SJSA1 (cell line): ENCODE data around the gene TGFBRAP1. TPM values are rescaled to one million over a fixed set of nuclear protein-coding genes. Genes with fewer than 3 reads are reported as not detected.
A peak's percentile ranks its signal among the peaks of the same experiment; 100 is the strongest.

ENCODE experiments used
- DNase-seq, 2 experiments: peaks; one replicate each; pipeline ENCODE4 v3.0.0-alpha.2; 2015 to 2020; ENCODE audit warnings: low spot score in 2 of 2, low read depth in 1 of 2
- H3K27ac ChIP-seq: fragments of 250-450 bp; sonication (Bioruptor Pico); 2 replicates; pipeline ENCODE4 v1.5.1; 2020; ENCODE audit warnings: mild to moderate bottlenecking, moderate library complexity
- H3K27me3 ChIP-seq: fragments of 250-450 bp; sonication (Bioruptor Pico); replicated peaks from 2 replicates; pipeline ENCODE4 v1.5.1; 2020; ENCODE audit warnings: mild to moderate bottlenecking, moderate library complexity
- H3K36me3 ChIP-seq: fragments of 250-450 bp; sonication (Bioruptor Pico); 2 replicates; pipeline ENCODE4 v1.5.1; 2020; ENCODE audit warnings: mild to moderate bottlenecking
- H3K4me1 ChIP-seq: fragments of 250-450 bp; sonication (Bioruptor Pico); replicated peaks from 2 replicates; pipeline ENCODE4 v1.6.1; 2021; ENCODE audit warnings: mild to moderate bottlenecking
- H3K4me3 ChIP-seq: fragments of 250-450 bp; sonication (Bioruptor Pico); 2 replicates; pipeline ENCODE4 v1.5.1; 2020; ENCODE audit warnings: mild to moderate bottlenecking
- H3K9me3 ChIP-seq: fragments of 250-450 bp; sonication (Bioruptor Pico); replicated peaks from 2 replicates; pipeline ENCODE4 v1.5.1; 2020; ENCODE audit warnings: mild to moderate bottlenecking
- total RNA-seq: library from RNA; depleted of rRNA; stranded (reverse); fragments of >200 nt; shearing (Covaris generic); gene quantifications from 2 replicates; pipeline ENCODE4 v1.2.3, GENCODE V29; 2014

The TGFBRAP1 gene
- total RNA-seq, 1 experiment from 2014 or later = 25.8 TPM

DNA sequence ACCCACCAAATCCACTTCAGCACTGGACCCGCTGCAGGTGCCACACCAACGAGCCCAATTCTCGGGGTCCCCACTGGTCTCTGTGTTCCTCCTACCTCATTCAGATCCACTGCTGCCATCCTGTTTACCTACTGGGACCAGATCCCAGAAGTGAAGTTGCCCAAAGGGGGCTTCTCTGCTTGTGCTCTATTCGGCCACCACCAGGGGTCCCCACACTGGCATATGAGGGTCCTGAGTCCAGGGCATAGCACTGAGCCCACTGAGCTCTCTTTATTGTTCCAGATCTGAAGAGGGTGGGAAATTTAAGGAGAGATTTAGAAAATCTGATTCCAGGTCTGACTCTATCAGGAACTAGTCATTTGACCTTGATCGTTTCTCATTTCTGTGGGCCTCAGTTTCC is 85.6 kb downstream of the TGFBRAP1 start:
- Histone ChIP-seq H3K4me3 (no peak overlapping the region), H3K27me3 (no peaks in the 10 kb centered on the region), H3K36me3 (no peaks in the 10 kb centered on the region), H3K4me1 (peaks cover 20% of the 10 kb centered on the region), H3K27ac (no peak overlapping the region), H3K9me3 (no peaks in the 10 kb centered on the region)
- no peak for DNase-seq

DNA sequence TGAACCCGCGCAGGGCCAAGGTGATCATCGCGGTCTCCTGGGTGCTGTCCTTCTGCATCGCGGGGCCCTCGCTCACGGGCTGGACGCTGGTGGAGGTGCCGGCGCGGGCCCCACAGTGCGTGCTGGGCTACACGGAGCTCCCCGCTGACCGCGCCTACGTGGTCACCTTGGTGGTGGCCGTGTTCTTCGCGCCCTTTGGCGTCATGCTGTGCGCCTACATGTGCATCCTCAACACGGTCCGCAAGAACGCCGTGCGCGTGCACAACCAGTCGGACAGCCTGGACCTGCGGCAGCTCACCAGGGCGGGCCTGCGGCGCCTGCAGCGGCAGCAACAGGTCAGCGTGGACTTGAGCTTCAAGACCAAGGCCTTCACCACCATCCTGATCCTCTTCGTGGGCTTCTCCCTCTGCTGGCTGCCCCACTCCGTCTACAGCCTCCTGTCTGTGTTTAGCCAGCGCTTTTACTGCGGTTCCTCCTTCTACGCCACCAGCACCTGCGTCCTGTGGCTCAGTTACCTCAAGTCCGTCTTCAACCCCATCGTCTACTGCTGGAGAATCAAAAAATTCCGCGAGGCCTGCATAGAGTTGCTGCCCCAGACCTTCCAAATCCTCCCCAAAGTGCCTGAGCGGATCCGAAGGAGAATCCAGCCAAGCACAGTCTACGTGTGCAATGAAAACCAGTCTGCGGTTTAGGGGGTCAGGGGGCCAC is 87.1 kb downstream of the TGFBRAP1 start:
- H3K27ac ChIP-seq = no peak overlapping the region
- no peak for DNase-seq
- no peaks in the 10 kb centered on the region for H3K36me3 ChIP-seq
- peaks cover 30% of the 10 kb centered on the region for H3K4me1 ChIP-seq
- H3K9me3 ChIP-seq = no peaks in the 10 kb centered on the region
- H3K4me3 ChIP-seq = no peak overlapping the region
- H3K27me3 ChIP-seq = no peaks in the 10 kb centered on the region

DNA sequence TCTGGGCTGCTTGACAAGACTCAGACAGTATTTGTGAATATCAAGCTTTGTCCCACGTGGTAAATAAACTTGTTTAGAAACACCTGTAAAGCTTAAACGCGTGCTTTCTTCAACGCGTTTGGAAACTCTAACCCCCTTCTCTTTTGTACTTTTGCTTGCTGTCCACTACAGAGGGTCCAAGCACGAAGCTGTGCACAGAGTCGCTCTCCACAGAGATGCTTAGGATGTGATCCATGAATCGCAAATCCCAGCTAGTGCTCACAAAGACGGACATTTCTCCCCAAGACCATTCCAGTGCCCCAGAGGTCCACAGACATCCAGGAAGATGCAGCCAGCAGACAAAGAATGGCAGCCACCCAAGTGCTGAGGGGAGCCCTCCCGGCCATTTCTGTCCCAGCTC is 88.1 kb downstream of the TGFBRAP1 start, which contains the start of gene GPR45:
Gene GPR45, plus strand, starts transcription at position 301 of the 400 bp plus-strand sequence. CDS start 116 bp downstream, outside the sequence.
- DNase-seq = no peak
- H3K27me3 ChIP-seq = no peaks in the 10 kb centered on the region
- H3K27ac ChIP-seq = peak within 1 kb of the TSS; percentile 92
- no peaks in the 10 kb centered on the region for H3K36me3 ChIP-seq
- H3K4me3 ChIP-seq = no peak within 1 kb of the TSS
- H3K9me3 ChIP-seq = no peaks in the 10 kb centered on the region
- H3K4me1 ChIP-seq = peaks cover 30% of the 10 kb centered on the region

DNA sequence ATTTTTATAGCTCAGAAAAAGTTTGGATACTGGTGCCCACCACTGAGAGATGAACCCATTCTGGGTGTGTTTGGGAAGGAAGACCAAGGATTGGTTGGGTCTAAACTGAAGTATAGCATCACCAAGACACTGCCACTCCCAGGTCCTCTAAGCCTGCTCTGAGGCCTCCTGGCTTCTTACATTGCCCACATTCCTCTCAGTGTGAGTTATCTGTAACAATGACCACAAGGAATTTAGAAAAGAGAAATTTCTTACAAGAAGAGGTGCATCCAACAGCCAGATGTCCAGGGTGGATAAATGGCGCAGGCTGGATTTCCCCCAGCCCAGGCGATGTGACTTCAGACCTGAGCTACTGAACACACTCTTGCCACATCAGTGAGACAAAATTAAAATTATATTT is 89.6 kb downstream of the TGFBRAP1 start:
- no peak overlapping the region for H3K4me3 ChIP-seq
- H3K36me3 ChIP-seq = no peaks in the 10 kb centered on the region
- H3K9me3 ChIP-seq = no peaks in the 10 kb centered on the region
- peak; percentile 88 to 90 for DNase-seq
- H3K4me1 ChIP-seq = peaks cover 30% of the 10 kb centered on the region
- H3K27me3 ChIP-seq = no peaks in the 10 kb centered on the region
- peak overlapping the region; percentile 92 for H3K27ac ChIP-seq

DNA sequence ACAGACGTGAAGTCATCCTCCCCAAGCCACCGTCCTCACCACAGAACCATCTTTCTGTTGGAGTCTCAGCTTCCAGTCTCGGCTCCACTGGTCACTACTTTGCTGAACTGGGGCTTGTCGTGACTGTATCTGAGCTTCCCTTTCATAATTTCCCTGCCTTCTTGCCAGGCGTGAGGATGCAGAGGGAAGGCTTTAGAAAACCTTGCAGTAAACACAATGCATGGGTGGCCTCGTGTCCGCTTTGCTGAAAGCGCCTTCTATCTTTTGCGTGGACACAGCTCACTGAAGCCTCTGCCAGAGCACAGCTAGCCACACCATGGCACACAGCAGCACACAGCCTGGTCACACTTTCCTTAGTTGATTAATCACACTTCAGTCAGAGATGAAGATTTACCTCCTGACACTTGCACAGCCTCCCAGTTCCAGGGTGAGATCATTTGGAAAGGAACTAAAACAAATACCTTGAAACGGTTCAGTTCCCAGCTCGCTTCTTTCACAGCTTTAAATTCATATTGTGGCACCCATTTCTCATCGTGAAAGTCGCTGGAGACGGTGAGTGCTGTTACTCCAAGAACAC is 90.8 kb downstream of the TGFBRAP1 start:
- peak overlapping the region; percentile 92 for H3K27ac ChIP-seq
- peak; percentile 76 to 86 for DNase-seq
- H3K4me3 ChIP-seq = peak overlapping the region; percentile 5; the same call in 1 of the 2 replicates
- peaks cover 30% of the 10 kb centered on the region for H3K4me1 ChIP-seq
- no peaks in the 10 kb centered on the region for H3K27me3 ChIP-seq
- no peaks in the 10 kb centered on the region for H3K36me3 ChIP-seq
- no peaks in the 10 kb centered on the region for H3K9me3 ChIP-seq

DNA sequence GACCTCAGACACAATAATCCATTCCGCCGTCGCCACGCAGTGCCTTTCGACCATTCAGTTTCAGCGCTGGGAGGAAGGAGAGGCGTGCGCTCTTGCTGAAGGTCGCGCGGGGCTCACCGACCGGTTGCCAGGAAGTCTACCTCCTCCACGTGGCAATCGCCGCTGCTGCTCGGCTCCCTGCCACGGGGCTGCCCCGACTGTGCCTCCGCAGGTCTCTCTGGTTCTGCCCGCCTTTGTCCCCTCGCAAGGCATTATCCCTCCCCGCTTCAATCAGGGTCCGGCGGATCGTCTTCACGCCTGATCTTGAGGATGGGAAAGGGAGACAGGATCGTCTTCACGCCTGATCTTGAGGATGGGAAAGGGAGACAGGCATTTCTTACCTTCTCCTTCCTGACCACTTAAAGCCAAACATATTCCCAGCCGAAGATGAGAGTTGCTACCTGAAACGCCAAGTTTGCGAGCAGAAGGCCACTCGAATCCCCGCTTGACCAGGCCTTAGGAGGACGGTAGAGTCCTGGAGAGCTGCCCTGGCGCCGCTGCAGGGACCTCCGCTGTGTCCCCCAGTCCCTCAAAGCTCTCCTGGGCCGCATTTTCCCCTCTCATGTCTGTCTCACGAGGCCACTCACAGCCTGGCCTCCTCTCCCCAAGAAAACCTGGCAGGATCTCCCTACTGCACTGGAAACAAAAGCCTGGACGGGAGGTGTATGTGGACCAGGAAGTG is 92.3 kb downstream of the TGFBRAP1 start:
- H3K4me1 ChIP-seq = peaks cover 30% of the 10 kb centered on the region
- no peak overlapping the region for H3K4me3 ChIP-seq
- DNase-seq = no peak
- H3K27ac ChIP-seq = peak overlapping the region; percentile 21; the same call in 1 of the 2 replicates
- H3K9me3 ChIP-seq = no peaks in the 10 kb centered on the region
- no peaks in the 10 kb centered on the region for H3K27me3 ChIP-seq
- no peaks in the 10 kb centered on the region for H3K36me3 ChIP-seq

DNA sequence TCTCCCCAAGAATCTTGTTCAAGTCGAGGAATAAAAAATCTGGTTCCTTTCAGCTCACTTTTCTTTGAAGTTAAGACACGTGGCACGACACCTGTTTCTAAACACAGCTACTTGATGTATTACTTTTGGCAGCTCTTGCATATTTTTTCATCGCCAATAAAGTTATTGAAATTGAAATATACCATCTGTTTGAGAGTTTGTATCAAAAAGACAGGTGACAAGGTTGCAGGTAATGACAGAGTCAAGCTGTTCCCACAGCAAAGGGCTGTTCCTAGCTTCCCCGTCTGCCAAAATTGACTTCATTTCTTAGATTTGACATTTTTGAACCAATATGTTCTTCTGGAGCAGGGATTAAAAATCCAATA is 93.5 kb downstream of the TGFBRAP1 start:
- H3K27me3 ChIP-seq = no peaks in the 10 kb centered on the region
- no peak overlapping the region for H3K4me3 ChIP-seq
- no peaks in the 10 kb centered on the region for H3K9me3 ChIP-seq
- no peak for DNase-seq
- H3K27ac ChIP-seq = no peak overlapping the region
- peaks cover 30% of the 10 kb centered on the region for H3K4me1 ChIP-seq
- H3K36me3 ChIP-seq = no peaks in the 10 kb centered on the region

DNA sequence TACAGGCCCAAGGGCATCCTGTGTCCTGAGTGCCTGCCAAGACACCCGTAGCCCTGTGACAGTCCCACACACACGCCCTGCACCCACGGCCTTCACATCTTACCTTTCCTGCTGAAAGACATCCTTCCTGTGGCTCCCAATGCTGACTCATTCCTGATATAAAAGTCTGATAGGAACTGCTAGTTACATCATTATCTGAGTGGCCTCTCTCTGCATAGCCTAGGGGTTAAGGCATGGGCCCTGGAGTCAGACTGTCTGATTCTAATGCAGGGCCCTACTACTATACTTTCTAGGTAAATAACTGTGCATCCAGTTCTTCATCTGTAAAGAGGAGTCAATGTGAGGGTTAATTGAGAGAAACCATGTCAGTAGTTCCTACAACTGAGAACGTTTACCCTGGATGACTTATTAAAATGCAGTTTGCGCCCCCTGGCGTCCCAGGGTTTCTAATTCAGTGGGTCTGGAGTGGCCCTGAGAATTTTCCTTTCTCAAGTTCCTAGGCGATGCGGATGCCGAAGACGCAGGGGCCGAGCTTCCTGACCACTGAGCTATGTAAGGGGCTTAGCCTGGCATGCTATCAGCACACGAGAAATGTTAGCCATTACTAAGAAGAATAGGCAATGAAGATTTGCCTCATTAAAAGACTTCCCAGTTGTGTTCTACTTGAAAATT is 94.0 kb downstream of the TGFBRAP1 start:
- Histone ChIP-seq H3K27me3 (no peaks in the 10 kb centered on the region), H3K27ac (no peak overlapping the region), H3K36me3 (no peaks in the 10 kb centered on the region), H3K4me3 (no peak overlapping the region), H3K9me3 (no peaks in the 10 kb centered on the region), H3K4me1 (peaks cover 26% of the 10 kb centered on the region)
- peak; percentile 63 to 80 for DNase-seq

DNA sequence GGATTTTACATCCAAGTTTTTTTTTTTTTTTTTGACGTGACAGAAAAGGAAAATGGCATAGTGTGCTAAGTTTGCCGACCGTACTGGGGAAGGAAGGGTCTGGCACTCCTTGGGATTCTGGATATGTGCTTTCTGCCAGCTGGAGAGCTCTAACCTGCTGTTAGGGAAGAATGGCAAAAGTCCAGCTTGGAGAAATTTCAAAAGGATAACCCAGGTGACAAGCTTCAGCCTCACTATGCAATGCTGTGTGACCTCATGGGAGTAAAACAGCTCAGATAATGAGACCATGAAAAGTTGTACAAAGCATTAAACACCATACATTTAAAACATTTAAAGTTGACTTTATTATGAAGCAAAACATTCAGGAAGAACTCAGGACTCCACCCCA is 98.3 kb downstream of the TGFBRAP1 start:
- Histone ChIP-seq H3K9me3 (0 out of 2 replicates have a peak, but pooled peaks cover 2% of the 10 kb centered on the region), H3K27me3 (peaks cover 8% of the 10 kb centered on the region), H3K36me3 (no peaks in the 10 kb centered on the region), H3K4me1 (no peaks in the 10 kb centered on the region), H3K4me3 (no peak overlapping the region), H3K27ac (no peak overlapping the region)
- DNase-seq = peak in 1 of 2 experiments; percentile 12

DNA sequence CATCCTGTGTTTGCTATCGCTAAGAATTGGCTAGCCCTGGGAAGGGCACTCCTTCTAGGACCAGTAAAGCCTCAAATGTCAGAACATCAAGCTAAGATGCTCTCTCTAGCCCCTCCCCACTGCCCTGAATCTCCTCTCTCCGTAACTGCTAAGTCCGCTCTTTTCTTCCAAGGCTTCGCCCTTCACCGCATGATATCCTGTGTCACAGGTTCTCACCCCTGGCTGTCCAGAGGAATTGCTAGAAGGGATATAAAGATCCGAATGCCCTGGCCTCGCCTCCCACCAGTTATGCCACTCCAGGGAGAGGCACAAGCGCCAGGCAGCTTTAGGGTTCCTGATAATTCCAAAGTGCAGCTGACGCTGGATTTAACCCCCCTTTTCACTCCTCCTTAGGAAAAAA is 105.1 kb downstream of the TGFBRAP1 start:
- no peak overlapping the region for H3K4me3 ChIP-seq
- H3K4me1 ChIP-seq = no peaks in the 10 kb centered on the region
- no peak overlapping the region for H3K27ac ChIP-seq
- DNase-seq = peak in 1 of 2 experiments; percentile 21
- no peaks in the 10 kb centered on the region for H3K36me3 ChIP-seq
- peaks cover 22% of the 10 kb centered on the region for H3K27me3 ChIP-seq
- H3K9me3 ChIP-seq = no peaks in the 10 kb centered on the region

DNA sequence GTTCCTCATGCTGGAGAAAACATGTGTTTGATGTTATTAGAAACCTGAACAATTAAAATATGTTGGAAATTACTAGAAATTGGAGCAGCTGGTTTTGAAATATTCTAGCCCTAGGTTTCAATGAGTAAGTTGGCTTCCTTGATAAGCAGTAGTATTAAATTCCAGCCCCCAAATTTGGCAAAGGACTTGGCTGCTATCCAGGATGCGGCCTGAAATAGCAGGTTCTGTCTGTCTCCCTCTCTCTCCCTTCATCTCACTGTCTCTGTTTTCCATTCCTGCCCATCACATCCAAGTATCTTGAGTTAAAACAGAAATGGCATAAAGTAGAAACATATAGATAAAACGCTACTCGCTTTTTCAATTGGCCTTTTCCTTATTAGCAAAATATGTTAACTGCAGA is 108.9 kb downstream of the TGFBRAP1 start:
- H3K9me3 ChIP-seq = no peaks in the 10 kb centered on the region
- H3K27ac ChIP-seq = no peak overlapping the region
- H3K27me3 ChIP-seq = peaks cover 14% of the 10 kb centered on the region; the same call in 1 of the 2 replicates
- no peak for DNase-seq
- no peaks in the 10 kb centered on the region for H3K4me1 ChIP-seq
- no peaks in the 10 kb centered on the region for H3K36me3 ChIP-seq
- no peak overlapping the region for H3K4me3 ChIP-seq

DNA sequence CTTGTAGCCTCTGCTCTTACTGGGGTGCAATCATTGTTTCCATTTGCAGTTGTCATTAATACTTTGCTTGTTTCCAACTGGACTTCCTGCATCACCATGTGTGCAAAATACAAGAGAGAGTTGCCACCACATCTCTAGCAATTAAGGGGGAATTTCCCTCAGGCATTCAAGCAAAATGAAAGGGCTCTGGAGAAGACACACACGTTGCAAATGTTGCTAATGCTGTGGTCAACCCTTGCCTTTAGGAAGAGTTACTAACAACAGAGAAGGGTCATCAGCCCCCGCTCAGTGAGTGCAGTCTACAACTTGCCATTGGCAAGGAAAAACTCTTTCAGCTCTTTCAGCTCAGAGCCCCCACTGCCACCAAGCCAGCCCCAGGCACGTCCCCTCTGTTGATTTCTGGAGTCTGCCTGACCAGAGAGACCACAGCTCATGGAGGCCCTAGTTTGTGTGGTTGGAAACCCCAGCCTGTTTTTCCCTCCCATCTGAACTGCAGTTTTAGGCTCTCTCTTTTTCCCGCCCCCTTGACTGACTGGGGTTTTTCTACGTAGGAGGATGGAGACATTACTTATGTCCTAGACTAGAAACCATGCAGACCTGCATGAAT is 113.8 kb downstream of the TGFBRAP1 start:
- peaks cover 2% of the 10 kb centered on the region; the same call in 1 of the 2 replicates for H3K27me3 ChIP-seq
- no peak for DNase-seq
- H3K4me1 ChIP-seq = no peaks in the 10 kb centered on the region
- no peaks in the 10 kb centered on the region for H3K9me3 ChIP-seq
- no peak overlapping the region for H3K4me3 ChIP-seq
- H3K27ac ChIP-seq = no peak overlapping the region
- no peaks in the 10 kb centered on the region for H3K36me3 ChIP-seq
